ENCODE results near the gene POLR2J2.
"Not testable (repeated sequence)": the region's sequence is repeated elsewhere in the genome, so short reads cannot be mapped to it uniquely, and the experiment has no call there.

The POLR2J2 gene

GRCh38 chr7:102667523-102667922 lies 3.9 kb downstream of the POLR2J2 start:
- not testable (repeated sequence) for DNase-seq

- not testable (repeated sequence) for DNase-seq
These were observed 4.6 kb downstream of the POLR2J2 start for GRCh38 chr7:102666850-102667249.

GRCh38 chr7:102664765-102665164 lies 6.7 kb downstream of the POLR2J2 start:
- DNase-seq = not testable (repeated sequence)

GRCh38 chr7:102649924-102650323 lies 21.5 kb downstream of the POLR2J2 start, which contains the start of gene SPDYE2B:
SPDYE2B (plus strand) TSS chr7:102650319; CDS start chr7:102652349, 2,030 bp downstream.
- DNase-seq = not testable (repeated sequence)

- not testable (repeated sequence) for DNase-seq
These were observed 23.6 kb downstream of the POLR2J2 start for GRCh38 chr7:102647813-102648212.

GRCh38 chr7:102643404-102643803 lies 28.1 kb downstream of the POLR2J2 start:
- not testable (repeated sequence) for DNase-seq

GRCh38 chr7:102642691-102643090 lies 28.8 kb downstream of the POLR2J2 start, which contains the start of gene UPK3BL1:
UPK3BL1 (minus strand) TSS chr7:102642791; CDS start chr7:102642741, 50 bp downstream.
- not testable (repeated sequence) for DNase-seq

GRCh38 chr7:102638848-102639247 lies 32.6 kb downstream of the POLR2J2 start:
- DNase-seq = not testable (repeated sequence)

- DNase-seq = not testable (repeated sequence)
These were observed 34.5 kb downstream of the POLR2J2 start for GRCh38 chr7:102636956-102637355.

GRCh38 chr7:102635354-102635753 lies 36.1 kb downstream of the POLR2J2 start:
- DNase-seq = not testable (repeated sequence)

- DNase-seq = not testable (repeated sequence)
These were observed 37.2 kb downstream of the POLR2J2 start for GRCh38 chr7:102634299-102634698.

- not testable (repeated sequence) for DNase-seq
These were observed 40.8 kb downstream of the POLR2J2 start for GRCh38 chr7:102630622-102631021.

- not testable (repeated sequence) for DNase-seq
These were observed 44.1 kb downstream of the POLR2J2 start for GRCh38 chr7:102627271-102627904.

GRCh38 chr7:102618122-102618521 lies 53.3 kb downstream of the POLR2J2 start:
- not testable (repeated sequence) for DNase-seq

- not testable (repeated sequence) for DNase-seq
These were observed 54.8 kb downstream of the POLR2J2 start, which contains the start of gene RASA4 for GRCh38 chr7:102616507-102617125. RASA4 (minus strand) TSS chr7:102616756; CDS start chr7:102616689, 67 bp downstream.
